HCT116 (cell line): ENCODE data around the gene PCCA. TPM values are rescaled to one million over a fixed set of nuclear protein-coding genes. Genes with fewer than 3 reads are reported as not detected.

Experiments used
- ATAC-seq: fragments of 200-7000 bp; cut with Tn5 transposase; 2 replicates; pipeline ENCODE4 v1.9.1; 2020; ENCODE audit warnings: mild to moderate bottlenecking, moderate library complexity
- BruUV-seq: library from RNA; stranded (reverse); fragments of 400-500 nt; replicated peaks from 2 replicates; lab custom pipeline; 2021; lab: Mats Ljungman, UMichigan
- CTCF ChIA-PET: fragments of 300-600 bp; sonication (Branson Sonifier 250); formaldehyde crosslinking; loops from one replicate; lab custom pipeline; 2021; ENCODE audit warnings: antibody characterized with exemption; lab: Charles Lee
- POLR2A ChIA-PET: fragments of 300-600, 350-600 bp; sonication (Branson Sonifier 250); formaldehyde crosslinking; loops from one replicate; lab custom pipeline; 2021; ENCODE audit warnings: antibody characterized with exemption; lab: Charles Lee
- RAD21 ChIA-PET, 2 experiments: fragments of 300-600 bp; sonication (Branson Sonifier 250); formaldehyde crosslinking; loops; one replicate each; lab custom pipeline; 2023; ENCODE audit warnings: low total read pairs in 2 of 2; ENCODE audit not compliant: uncharacterized antibody in 2 of 2, unreplicated experiment in 2 of 2, low non-redundant PET in 1 of 2; lab: Charles Lee
- DNase-seq: peaks from one replicate; pipeline ENCODE4 v3.0.0-alpha.2; 2010; ENCODE audit warnings: low read depth, low spot score
- H2AFZ ChIP-seq: fragments of 200-600 bp; shearing (Covaris generic), sonication (generic); 2 replicates; pipeline ENCODE4 v1.6.1; 2017; ENCODE audit warnings: low read depth, mixed run types, mixed read lengths, antibody characterized with exemption, low read length; ENCODE audit not compliant: poor library complexity, severe bottlenecking
- H3K27ac ChIP-seq: 2 replicates; pipeline ENCODE4 v1.5.1; 2012; ENCODE audit warnings: low read depth, low read length
- H3K27me3 ChIP-seq: fragments of 200-600 bp; sonication (generic); 2 replicates; pipeline ENCODE4 v1.6.1; 2016; ENCODE audit warnings: mixed run types, low read length, mixed read lengths; ENCODE audit not compliant: insufficient read depth
- H3K36me3 ChIP-seq, 2 experiments: fragments of 200-500 bp in 1 of 2; fragments of 200-600 bp in 1 of 2; sonication (Bioruptor generic) in 1 of 2; sonication (generic) in 1 of 2; 2 replicates each; pipeline versions ENCODE4 v1.5.1 to v1.6.1; 2014 to 2016; ENCODE audit warnings: low read length in 2 of 2, inconsistent platforms in 1 of 2, mixed read lengths in 1 of 2, mixed run types in 1 of 2; ENCODE audit not compliant: insufficient read depth in 2 of 2, control insufficient read depth in 1 of 2
- H3K4me1 ChIP-seq, 2 experiments: fragments of 200-600 bp in 1 of 2; sonication (generic) in 1 of 2; 2 replicates each; pipeline versions ENCODE4 v1.5.1 to v1.6.1; 2012 to 2017; ENCODE audit warnings: low read length in 2 of 2, inconsistent platforms in 1 of 2, mild to moderate bottlenecking in 1 of 2, mixed read lengths in 1 of 2, mixed run types in 1 of 2, moderate library complexity in 1 of 2; ENCODE audit not compliant: insufficient read depth in 2 of 2, control insufficient read depth in 1 of 2
- H3K4me2 ChIP-seq: fragments of 200-600 bp; sonication (generic); 2 replicates; pipeline ENCODE4 v1.6.1; 2017; ENCODE audit warnings: mixed run types, low read length, mixed read lengths
- H3K4me3 ChIP-seq, 2 experiments: fragments of 200-600 bp in 1 of 2; sonication (generic) in 1 of 2; replicated peaks in 1 of 2; 2 replicates each; pipeline ENCODE4 v1.5.1; 2011 to 2016; ENCODE audit warnings: low read length in 2 of 2, control low read depth in 1 of 2, low read depth in 1 of 2, mild to moderate bottlenecking in 1 of 2, mixed read lengths in 1 of 2, mixed run types in 1 of 2
- H3K79me2 ChIP-seq: fragments of 200-600 bp; sonication (generic); 2 replicates; pipeline ENCODE4 v1.6.1; 2017; ENCODE audit warnings: mild to moderate bottlenecking, mixed run types, low read length, moderate library complexity, mixed read lengths; ENCODE audit not compliant: insufficient read depth
- H3K9ac ChIP-seq: fragments of 200-600 bp; sonication (generic); 2 replicates; pipeline ENCODE4 v1.6.1; 2016; ENCODE audit warnings: low read length, mixed read lengths
- H3K9me2 ChIP-seq: fragments of 200-600 bp; sonication (generic), shearing (Covaris generic); 2 replicates; pipeline ENCODE4 v1.6.1; 2017; ENCODE audit warnings: mixed run types, mild to moderate bottlenecking, moderate library complexity; ENCODE audit not compliant: insufficient read depth
- H3K9me3 ChIP-seq, 2 experiments: fragments of 200-500 bp in 1 of 2; fragments of 200-600 bp in 1 of 2; sonication (Bioruptor generic) in 1 of 2; sonication (generic) in 1 of 2; 2 replicates each; pipeline ENCODE4 v1.6.1; 2014 to 2017; ENCODE audit warnings: low read length in 2 of 2, mixed read lengths in 2 of 2, inconsistent platforms in 1 of 2, low read depth in 1 of 2, mild to moderate bottlenecking in 1 of 2, mixed run types in 1 of 2, moderate library complexity in 1 of 2; ENCODE audit not compliant: control insufficient read depth in 1 of 2, insufficient read depth in 1 of 2
- H4K20me1 ChIP-seq: fragments of 200-600 bp; sonication (generic), shearing (Covaris generic); 2 replicates; pipeline ENCODE4 v1.6.1; 2017; ENCODE audit warnings: mixed run types, mild to moderate bottlenecking, moderate library complexity; ENCODE audit not compliant: insufficient read depth
- CBX3 ChIP-seq: IDR thresholded peaks from 2 replicates; pipeline ENCODE4 v1.6.1; 2012; ENCODE audit warnings: low read depth
- CEBPB ChIP-seq: IDR thresholded peaks from 2 replicates; pipeline ENCODE4 v1.6.1; 2012; ENCODE audit warnings: low read depth
- EGR1 ChIP-seq: IDR thresholded peaks from 2 replicates; pipeline ENCODE4 v1.6.1; 2012; ENCODE audit warnings: low read depth
- FOSL1 ChIP-seq: IDR thresholded peaks from 2 replicates; pipeline ENCODE4 v1.6.1; 2012; ENCODE audit warnings: low read depth
- RAD21 ChIP-seq: IDR thresholded peaks from 2 replicates; pipeline ENCODE4 v1.6.1; 2012; ENCODE audit warnings: low read depth, mild to moderate bottlenecking
- SIN3A ChIP-seq: IDR thresholded peaks from 2 replicates; pipeline ENCODE4 v1.6.1; 2012; ENCODE audit warnings: low read depth
- SRF ChIP-seq: IDR thresholded peaks from 2 replicates; pipeline ENCODE4 v1.6.1; 2012; ENCODE audit warnings: low read depth
- ZFX ChIP-seq: fragments of 450-650 bp; IDR thresholded peaks from 2 replicates; pipeline ENCODE4 v1.6.1; 2017
- ZNF274 ChIP-seq: fragments of 200-500 bp; sonication (Bioruptor generic); IDR thresholded peaks from 2 replicates; pipeline ENCODE4 v1.6.1; 2014; ENCODE audit warnings: mild to moderate bottlenecking, low read depth, low read length, inconsistent platforms
- intact Hi-C: fragments of 100-400 bp; cut with micrococcal nuclease; formaldehyde crosslinking; loops from 2 replicates; pipeline ENCODE4 v1.10.0; 2022
- total RNA-seq: library from RNA; stranded (reverse); gene quantifications from one replicate; pipeline ENCODE4 v1.2.1, GENCODE V29; 2021; ENCODE audit not compliant: unreplicated experiment
- TF ChIP-seq, protein P1 (sequence below), 3 experiments: fragments of 200-600 bp in 1 of 3; sonication (generic) in 1 of 3; IDR thresholded peaks in 2 of 3; conservative IDR thresholded peaks in 1 of 3; 2 replicates each; pipeline ENCODE4 v1.5.1; 2012 to 2017; ENCODE audit warnings: low read depth in 2 of 3, low read length in 2 of 3, antibody characterized with exemption in 1 of 3, borderline replicate concordance in 1 of 3, control low read depth in 1 of 3, mild to moderate bottlenecking in 1 of 3, mixed read lengths in 1 of 3, mixed run types in 1 of 3, moderate library complexity in 1 of 3; ENCODE audit not compliant: insufficient read depth in 1 of 3
- TF ChIP-seq, protein P2 (sequence below): IDR thresholded peaks from 2 replicates; pipeline ENCODE4 v1.6.1; 2012
- TF ChIP-seq, protein P3 (sequence below): IDR thresholded peaks from 2 replicates; pipeline ENCODE4 v1.6.1; 2012; ENCODE audit warnings: low read depth

Gene PCCA
- total RNA-seq, 1 experiment from 2014 or later, result 23.0 TPM

DNA sequence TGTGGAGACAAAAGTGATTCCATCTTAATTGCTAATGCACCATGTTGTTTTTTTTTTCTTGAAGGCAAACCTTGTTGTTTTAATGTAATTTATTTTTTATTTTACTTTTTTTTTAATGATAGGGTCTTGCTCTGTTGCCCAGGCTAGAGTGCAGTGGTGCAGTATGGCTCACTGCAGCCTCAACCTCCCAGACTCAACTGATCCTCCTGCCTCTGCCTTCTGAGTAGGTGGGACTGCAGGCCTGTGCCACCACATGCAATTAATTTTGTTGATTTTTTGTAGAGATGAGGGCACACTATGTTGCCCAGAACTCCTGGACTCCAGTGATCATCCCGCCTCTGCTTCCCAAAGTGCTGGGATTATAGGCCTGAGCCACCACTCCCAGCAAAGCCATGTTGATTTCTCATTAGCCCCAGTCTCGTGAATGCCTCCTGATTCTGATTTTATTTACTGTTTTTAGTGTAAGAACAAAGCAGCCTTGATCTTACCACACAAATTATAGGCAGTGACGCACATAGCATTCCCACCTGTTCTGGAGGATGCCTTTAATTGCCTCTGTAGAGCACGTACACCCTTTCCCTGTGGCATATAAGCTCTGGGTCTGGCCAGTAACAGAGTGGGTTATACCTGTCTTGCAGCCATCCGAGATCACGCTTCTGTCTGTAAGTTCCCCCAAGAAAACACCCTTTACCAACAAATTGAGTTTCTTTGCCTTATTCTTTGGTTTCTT, 349.3 kb downstream of the PCCA start:
- Histone ChIP-seq H3K9me2 (no peaks in the 10 kb centered on the region), H3K27me3 (no peaks in the 10 kb centered on the region), H2AFZ (no peak overlapping the region), H3K36me3 (no peaks in the 10 kb centered on the region), H3K27ac (no peak overlapping the region), H3K4me3 (no peak overlapping the region), H3K79me2 (no peaks in the 10 kb centered on the region), H3K9me3 (no peaks in the 10 kb centered on the region), H4K20me1 (no peaks in the 10 kb centered on the region), H3K4me1 (peaks cover 49 to 58% of the 10 kb centered on the region in 2 experiments), H3K9ac (no peak overlapping the region), H3K4me2 (no peak overlapping the region)
- no TSS peak for BruUV-seq
- TF ChIP-seq SRF (no peak), FOSL1 (no peak), RAD21 (no peak), CBX3 (no peak), EGR1 (no peak), CEBPB (no peak), ZNF274 (no peak), ZFX (no peak), SIN3A (no peak)
- TF ChIP-seq, protein P1, sequence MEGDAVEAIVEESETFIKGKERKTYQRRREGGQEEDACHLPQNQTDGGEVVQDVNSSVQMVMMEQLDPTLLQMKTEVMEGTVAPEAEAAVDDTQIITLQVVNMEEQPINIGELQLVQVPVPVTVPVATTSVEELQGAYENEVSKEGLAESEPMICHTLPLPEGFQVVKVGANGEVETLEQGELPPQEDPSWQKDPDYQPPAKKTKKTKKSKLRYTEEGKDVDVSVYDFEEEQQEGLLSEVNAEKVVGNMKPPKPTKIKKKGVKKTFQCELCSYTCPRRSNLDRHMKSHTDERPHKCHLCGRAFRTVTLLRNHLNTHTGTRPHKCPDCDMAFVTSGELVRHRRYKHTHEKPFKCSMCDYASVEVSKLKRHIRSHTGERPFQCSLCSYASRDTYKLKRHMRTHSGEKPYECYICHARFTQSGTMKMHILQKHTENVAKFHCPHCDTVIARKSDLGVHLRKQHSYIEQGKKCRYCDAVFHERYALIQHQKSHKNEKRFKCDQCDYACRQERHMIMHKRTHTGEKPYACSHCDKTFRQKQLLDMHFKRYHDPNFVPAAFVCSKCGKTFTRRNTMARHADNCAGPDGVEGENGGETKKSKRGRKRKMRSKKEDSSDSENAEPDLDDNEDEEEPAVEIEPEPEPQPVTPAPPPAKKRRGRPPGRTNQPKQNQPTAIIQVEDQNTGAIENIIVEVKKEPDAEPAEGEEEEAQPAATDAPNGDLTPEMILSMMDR (IDR thresholded peaks at IDR 0.05 in 2 of 3, conservative IDR thresholded peaks at IDR 0.05 in 1 of 3; ENCODE audit: borderline replicate concordance in 1 of 3, insufficient read depth in 1 of 3, low read depth in 2 of 3, low read length in 2 of 3), result no peak
- TF ChIP-seq, protein P2, sequence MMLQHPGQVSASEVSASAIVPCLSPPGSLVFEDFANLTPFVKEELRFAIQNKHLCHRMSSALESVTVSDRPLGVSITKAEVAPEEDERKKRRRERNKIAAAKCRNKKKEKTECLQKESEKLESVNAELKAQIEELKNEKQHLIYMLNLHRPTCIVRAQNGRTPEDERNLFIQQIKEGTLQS, result no peak
- TF ChIP-seq, protein P3, sequence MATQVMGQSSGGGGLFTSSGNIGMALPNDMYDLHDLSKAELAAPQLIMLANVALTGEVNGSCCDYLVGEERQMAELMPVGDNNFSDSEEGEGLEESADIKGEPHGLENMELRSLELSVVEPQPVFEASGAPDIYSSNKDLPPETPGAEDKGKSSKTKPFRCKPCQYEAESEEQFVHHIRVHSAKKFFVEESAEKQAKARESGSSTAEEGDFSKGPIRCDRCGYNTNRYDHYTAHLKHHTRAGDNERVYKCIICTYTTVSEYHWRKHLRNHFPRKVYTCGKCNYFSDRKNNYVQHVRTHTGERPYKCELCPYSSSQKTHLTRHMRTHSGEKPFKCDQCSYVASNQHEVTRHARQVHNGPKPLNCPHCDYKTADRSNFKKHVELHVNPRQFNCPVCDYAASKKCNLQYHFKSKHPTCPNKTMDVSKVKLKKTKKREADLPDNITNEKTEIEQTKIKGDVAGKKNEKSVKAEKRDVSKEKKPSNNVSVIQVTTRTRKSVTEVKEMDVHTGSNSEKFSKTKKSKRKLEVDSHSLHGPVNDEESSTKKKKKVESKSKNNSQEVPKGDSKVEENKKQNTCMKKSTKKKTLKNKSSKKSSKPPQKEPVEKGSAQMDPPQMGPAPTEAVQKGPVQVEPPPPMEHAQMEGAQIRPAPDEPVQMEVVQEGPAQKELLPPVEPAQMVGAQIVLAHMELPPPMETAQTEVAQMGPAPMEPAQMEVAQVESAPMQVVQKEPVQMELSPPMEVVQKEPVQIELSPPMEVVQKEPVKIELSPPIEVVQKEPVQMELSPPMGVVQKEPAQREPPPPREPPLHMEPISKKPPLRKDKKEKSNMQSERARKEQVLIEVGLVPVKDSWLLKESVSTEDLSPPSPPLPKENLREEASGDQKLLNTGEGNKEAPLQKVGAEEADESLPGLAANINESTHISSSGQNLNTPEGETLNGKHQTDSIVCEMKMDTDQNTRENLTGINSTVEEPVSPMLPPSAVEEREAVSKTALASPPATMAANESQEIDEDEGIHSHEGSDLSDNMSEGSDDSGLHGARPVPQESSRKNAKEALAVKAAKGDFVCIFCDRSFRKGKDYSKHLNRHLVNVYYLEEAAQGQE, result no peak
- intact Hi-C loops, result no loop called here
- CTCF ChIA-PET, result no interaction called here
- DNase-seq, result no peak
- RAD21 ChIA-PET, result no interaction called here
- POLR2A ChIA-PET, result no interaction called here
- no peak for ATAC-seq
